Globus pallidus (tissue), 1 donor: ENCODE results near the gene CETN3.
"Not testable (repeated sequence)": the region's sequence is repeated elsewhere in the genome, so short reads cannot be mapped to it uniquely, and the experiment has no call there.

Experiments
- DNase-seq: peaks from one replicate; pipeline ENCODE4 v3.0.0-alpha.2; 2015; ENCODE audit warnings: low spot score

CETN3 gene

DNA sequence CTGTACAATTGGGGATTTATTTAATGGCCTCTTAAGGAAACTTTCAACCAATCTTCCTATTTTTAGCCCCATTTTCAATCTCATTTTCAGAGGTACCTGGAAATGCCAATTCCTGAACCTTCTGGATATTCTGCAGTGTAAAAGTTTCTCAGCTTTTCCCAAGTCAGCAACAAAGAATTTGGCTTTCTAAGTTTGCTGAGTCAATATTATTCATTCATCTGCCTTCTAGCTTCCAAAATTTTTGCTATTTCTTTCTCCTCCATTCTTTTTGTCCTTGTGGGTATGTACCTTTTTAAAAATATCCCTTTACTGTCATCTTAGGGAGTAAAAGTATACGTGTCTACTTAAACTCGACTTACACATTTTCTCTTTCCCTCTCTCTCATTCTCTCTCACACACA, 25.7 kb downstream of the CETN3 start:
- no peak for DNase-seq

DNA sequence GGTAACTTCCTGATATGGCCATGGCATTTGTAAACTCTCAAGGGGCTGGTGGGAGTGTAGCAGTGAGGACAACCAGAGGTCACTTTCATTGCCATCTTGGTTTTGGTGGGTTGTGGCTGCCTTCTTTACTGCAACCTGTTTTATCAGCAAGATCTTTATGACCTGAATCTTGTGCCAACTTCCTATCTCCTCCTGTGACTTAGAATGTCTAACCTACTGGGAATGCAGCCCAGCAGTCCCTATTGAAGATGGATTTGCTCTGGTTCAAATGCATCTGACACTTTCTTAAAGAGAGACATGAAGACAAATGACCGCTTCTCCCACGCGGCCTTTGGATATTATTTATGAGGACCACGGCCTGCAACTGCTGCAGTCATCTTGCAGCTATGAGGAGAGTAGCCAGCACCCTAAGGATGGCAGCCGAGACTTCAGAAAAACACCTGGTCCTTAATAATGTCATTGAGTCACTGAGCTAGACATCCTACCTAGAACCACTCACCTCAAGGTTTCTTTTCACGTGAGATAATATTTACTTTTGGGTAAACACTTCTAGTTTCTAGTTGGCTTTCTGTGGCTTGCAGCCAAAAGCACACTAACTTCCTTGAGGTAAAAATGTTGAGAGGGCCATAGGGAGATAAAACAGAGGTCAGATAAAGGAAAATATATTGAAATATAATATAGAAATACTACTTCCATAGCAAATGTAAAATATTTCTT, 28.2 kb downstream of the CETN3 start:
- no peak for DNase-seq

DNA sequence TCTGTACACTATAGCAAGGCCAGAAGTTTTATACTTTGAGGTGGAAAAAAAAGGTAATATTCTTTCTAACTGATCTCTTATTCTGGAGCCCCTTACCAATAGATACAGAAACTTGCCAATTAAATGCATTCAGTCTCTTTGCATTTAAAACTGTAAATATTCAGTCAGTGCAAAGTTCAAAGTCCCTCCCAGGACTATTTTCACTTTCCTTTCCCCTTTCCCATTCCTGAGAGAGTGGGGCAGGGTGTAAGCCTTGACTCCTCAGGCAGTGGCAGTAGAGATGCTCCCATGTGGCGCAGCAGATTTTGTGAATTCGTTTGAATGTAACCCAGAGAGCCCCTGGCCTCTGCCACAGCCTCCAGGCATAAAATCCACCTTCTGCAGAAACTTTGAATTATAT, 29.9 kb downstream of the CETN3 start:
- no peak for DNase-seq

DNA sequence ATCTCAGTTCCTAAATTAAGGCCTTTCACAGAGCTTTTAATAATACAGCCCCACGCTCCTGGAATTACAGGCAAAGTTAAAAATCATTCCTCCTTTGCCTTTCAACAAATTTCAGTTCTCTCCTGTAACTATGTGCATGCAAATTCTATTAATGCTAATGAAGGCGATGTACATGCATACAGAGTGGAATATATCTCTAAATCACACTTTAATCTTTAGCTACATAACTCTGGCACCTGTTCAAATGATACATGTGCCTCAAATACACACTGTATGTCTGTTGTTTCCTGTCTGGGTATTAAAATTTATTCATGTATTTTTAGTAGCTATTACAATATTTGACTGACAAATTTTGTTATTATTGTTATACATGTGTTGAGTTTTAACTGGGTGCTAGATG, 30.8 kb downstream of the CETN3 start:
- DNase-seq, result no peak

DNA sequence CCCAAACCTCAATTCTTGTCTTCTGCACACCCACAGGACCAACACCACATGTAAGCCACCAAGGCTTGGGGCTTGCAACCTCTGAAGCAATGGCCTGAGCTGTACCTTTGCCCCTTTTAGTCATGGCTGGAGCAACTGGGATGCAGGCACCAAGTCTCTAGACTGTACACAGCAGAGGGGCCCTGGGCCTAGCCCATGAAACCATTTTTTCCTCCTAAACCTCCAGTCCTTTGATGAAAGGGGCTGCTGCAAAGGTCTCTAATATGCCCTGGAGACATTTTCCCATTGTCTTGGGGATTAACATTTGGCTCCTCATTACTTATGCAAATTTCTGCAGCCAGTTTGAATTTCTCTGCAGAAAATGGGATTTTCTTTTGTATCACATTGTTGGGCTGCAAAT, 38.3 kb downstream of the CETN3 start:
- not testable (repeated sequence) for DNase-seq

DNA sequence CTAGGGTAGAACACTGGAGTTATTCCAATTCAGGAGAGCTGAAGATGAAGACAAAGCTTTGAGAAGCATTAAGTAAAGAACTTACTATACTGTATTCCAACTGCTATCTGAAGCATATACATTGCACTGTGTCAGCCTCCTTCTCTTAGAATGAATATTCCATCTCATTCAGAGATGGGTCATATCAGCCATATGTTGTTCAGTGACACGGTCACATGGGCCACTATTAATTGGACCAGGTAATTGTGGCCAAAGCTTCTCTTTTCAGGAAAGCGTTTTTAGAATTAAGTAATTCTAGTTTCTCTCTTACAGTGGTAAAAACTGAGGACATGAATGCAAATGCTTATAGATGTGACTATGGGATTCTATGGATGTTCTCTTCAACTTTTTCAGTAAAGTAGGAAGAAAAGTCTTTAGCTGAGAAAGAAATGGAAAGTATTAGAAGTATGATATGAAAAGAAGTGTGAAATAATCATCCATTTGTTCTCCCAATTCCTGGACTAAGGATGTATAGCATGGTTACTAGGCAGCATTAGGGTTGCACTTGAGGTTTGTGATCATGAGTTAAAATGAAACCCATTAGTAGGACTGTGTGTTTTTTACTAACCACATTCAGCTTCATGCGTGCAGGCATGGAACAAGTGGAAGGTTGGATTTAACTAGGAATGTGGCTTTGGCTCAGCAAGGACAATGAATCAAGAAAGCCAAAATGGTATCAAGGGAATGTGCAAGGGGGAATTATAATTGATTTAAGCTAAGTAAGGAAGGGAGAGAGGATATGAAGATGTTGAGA, 40.9 kb downstream of the CETN3 start:
- DNase-seq, result no peak

DNA sequence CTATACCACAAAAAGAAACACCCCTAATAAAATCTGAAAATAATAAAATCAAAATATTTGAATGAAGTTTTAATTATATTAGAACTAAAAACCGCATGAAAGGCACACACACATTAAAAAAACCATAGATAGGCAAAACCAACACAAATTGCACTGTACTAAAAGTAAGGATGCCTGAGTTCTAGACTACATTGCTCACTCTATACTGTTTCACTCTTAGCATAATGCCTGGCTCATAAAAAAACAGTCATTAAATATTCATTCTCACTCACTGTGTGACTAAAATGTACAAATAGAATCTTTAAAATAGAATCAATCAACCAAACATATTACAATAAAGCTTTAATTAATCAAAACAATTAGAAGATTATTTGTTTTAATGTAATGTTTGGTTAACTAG, 41.7 kb downstream of the CETN3 start:
- DNase-seq, result no peak

DNA sequence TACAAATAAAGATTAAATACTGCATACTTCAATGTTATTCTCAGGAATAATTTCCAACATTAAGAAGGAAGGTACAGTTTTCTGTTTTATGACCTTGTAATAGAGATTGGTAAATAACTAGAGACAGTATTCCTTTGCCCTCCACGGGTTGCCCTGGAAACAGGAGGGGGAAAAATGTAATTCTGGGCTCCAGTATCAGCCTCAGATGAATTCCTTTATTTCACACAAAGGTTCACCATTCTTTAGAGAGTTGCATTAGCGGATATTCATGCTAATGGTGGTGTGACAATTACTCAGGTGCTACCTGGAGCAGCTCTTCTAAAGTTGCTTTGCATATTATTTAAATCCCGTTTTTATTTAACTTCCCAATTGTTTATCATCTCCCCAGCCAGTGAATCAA, 42.6 kb downstream of the CETN3 start:
- no peak for DNase-seq

DNA sequence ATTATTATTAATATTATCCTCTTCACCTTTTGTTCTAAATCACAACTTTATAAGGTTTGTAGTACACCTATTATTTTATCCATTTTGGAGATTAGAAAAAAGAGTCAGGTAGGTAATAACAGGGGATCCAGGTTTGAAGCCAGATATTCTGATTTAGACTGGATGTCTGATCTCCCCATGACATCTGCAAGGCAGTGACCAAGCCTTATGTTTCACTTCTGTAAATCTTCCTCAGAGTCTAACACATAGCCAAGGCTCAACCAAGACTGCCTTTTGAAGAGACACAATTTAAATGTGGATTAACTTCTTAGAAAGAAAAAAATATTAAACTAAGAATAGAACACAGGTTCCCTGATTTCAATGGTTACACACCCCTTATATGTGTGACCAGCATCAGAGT, 44.2 kb downstream of the CETN3 start:
- DNase-seq, result no peak

DNA sequence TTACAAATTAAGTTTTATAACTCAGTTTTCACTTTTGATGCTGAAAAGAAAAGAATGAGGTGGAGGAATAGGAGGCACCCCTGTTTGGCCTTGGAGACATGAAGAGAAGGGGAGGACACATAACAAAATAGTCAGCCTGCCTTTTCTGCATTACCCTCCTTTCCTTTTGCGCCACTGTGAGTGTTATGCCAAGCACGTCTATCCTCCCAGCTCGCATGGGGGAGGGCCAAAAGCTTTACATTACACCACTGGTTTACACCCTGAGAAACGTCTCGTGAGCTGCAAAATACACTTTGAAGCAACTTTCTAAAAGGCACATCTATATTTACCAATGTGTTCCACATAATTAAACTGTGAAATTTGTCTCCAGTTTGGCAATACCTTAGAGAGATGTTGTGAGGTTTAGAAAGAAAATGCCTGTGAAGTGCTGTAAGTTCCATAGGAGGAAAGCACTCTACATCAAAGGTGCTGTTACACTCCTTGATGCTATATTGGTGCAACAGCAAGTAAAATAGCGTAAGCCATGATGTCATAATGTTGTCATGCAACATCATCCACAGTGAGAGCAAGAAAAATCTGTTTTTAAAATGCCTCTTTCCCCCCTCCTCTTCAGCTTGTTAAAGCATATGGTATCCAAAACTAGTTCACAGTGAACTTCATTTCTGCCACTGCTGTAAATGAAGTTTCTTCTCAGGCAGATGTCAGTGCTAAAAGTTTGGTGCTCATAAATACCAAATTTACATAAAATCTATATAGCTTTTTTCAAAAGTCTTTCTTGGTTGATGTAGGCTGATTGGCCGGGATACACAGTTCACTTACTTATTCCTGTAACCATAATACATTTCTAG, 50.3 kb downstream of the CETN3 start:
- DNase-seq, result no peak

DNA sequence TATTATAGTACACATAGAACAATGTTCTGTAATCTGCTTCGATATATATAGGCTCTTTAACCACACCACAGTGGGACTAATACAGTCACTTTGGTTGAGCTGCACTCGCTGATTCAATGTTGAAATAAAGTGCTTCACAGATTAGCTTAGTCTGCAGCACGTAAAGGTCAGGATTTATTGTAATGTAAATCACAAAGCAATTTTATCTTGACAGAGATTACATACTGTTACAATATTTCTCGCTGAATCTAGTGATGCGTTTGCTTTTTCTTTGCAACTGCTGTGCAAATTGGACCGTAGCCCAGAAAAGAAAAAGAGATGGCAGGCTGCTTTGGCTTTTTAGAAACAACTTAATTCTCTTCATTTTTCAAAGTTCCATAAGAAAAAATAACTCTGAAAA, 52.9 kb downstream of the CETN3 start:
- DNase-seq, result no peak

DNA sequence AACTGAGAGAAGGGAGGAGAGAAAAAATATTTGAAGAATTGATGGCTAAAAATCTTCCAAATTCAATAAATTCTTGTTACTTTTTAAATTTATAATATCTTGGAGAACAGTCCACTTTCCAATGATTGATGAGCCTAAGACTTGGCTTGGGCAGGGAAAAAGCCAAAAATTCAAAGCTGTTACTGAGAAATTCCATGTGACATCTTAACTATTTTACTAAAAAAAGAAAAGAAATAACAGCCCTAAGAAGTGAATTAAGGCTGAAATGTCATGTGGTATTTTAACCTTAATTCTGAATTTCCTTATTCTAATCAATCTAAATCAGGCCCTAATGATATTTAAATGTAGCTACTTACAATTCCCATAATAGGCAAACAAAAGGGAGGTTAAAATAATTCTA, 53.4 kb downstream of the CETN3 start:
- no peak for DNase-seq

DNA sequence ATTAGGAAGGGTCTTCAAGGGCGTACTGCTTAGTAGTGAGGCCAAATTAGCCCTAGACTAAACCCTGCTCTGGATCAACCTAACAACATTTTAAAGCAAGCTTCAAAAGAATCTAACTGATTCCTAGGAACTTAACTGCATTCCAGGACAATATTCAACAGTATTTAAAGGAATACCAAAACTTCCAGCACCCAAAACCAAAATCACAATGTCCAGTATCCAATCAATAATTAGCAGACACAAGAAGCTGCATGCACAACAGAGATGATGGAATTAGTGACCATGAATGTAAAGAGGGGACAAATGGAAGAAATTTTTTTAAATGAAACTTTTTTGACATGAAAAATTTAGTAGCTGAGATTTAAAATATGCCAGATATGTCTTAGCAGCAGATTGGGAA, 53.9 kb downstream of the CETN3 start:
- no peak for DNase-seq

DNA sequence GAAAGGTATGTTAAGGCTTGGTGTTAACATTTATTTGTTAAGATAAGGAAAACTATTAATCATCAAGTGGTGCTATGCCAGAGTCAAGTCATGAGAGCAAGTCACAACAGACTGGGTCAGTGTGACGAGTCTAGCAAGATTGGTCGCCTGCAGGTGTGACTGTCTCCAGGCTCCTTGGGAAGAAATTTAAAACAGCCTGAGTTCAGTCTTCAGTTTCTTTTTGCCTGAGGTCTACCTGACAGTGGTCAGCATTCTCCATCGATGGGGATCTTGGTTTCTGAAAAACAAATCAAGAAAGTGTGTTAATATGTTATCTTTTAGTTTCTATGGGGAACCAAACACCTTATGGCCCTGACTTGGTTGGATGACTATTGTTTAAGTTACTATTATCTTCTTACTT, 56.3 kb downstream of the CETN3 start:
- no peak for DNase-seq

DNA sequence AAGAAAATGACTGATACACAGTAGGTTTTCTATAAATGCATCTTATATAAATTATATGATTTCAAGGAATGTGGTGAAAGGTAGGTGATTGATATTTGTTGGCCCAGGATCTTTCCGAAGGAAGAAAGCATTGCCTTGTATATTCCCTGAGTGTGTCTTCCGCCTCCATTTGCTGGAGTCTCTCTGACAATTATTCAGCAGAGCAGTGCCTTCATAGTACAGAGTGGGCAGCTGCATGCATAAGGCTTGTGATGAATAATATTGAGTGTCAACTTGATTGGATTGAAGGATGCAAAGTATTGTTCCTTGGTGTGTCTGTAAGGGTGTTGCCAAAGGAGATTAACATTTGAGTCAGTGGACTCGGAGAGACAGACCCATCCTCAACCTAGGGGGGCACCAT, 58.5 kb downstream of the CETN3 start:
- no peak for DNase-seq

DNA sequence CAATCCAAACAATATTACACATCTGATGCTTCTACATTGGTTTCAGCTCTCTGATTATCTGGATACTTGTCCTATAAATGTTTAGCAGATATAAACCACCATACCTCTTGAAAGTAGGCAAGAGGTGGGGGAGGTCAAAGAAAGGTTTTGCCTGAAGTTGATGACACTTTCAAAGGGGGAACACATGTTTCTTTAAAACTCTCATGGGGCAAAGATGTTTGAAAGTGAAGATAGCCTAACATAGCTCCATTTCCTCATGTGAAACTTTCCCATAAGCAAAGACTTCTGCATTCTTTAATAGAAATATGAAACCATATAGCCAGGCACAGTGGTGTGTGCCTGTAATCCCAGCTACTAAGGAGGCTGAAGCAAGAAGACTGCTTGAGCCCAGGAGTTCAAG, 62.1 kb downstream of the CETN3 start:
- no peak for DNase-seq

DNA sequence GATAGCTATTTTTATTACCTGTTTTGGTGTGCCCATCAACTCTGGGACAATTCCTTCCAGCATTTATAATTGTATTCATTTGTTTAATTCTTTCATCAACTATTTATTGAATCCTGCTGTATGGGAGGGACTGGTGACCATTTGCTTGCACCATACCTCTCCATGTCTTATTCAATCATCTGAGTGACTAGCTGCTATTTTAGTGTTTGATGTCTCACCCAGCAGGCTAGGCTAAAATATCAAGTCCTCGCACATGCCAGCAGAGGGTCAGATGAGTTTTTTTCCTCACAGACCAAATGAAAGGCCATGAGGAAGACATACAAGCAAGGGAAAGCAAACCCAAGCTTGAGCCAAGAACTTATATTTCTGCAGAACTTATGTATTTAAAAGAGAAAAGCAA, 63.9 kb downstream of the CETN3 start:
- no peak for DNase-seq

DNA sequence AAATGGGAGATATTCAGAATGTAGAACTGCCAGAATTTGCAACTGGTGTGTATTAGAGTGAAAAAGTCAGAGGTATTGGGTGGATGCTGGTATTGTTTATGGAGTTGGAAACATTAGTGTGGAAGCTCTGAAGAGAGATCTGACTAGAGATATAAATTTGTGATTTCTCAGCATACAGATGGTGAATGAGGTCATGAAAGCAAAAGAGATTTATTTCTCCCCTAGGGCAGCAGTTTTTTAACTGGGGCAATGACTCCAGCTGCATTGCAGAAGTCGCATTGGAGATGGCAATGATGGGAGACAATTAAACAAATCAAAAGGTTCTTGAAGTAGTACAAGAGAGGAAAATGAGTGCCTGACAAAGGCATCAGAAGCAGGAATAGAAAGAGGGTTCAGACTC, 64.9 kb downstream of the CETN3 start:
- DNase-seq, result no peak

DNA sequence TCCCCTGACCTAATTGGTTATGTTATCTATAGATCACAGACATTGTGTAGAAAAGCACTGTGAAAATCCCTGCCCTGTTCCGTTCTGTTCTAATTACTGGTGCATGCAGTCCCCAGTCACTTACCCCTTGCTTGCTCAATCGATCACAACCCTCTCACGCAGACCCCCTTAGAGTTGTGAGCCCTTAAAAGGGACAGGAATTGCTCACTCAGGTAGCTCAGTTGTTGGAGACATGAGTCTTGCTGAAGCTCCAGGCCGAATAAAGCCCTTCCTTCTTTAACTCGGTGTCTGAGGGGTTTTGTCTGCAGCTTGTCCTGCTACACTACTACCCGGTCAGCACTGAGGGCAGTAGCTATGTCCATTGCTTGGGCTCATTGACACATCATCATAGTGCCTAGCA, 65.8 kb downstream of the CETN3 start:
- not testable (repeated sequence) for DNase-seq

DNA sequence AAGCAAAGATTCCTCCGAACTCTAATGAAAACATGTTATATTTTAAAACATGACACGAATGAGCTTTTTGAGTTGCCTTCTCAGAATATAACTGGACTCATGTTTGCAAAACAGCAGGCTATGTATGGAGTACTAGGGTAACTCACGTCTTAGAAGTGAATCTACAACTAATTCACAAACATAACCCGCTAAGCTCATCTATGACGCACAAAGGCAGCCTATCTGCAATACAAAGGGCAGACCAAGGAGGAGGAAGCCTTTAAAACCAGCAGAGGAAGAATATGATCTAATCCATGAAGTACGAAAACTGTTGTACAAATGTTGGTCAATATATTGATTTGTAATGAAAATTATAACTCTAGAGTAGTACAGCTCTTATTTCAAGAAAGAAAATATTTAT, 67.0 kb downstream of the CETN3 start:
- DNase-seq, result no peak
